NCI-H1105 (cell line): ENCODE measurements around the gene EML4.
"Not testable (repeated sequence)": the region's sequence is repeated elsewhere in the genome, so short reads cannot be mapped to it uniquely, and the experiment has no call there.

ENCODE experiments used
- DNase-seq: peaks from one replicate; lab custom pipeline; 2025; lab: John Stamatoyannopoulos, UW

The EML4 gene

GRCh38 chr2:42261518-42262195 is 92.5 kb downstream of the EML4 start:
- DNase-seq = peak; percentile 44

GRCh38 chr2:42266236-42266635 is 97.1 kb downstream of the EML4 start:
- DNase-seq = no peak

DNA sequence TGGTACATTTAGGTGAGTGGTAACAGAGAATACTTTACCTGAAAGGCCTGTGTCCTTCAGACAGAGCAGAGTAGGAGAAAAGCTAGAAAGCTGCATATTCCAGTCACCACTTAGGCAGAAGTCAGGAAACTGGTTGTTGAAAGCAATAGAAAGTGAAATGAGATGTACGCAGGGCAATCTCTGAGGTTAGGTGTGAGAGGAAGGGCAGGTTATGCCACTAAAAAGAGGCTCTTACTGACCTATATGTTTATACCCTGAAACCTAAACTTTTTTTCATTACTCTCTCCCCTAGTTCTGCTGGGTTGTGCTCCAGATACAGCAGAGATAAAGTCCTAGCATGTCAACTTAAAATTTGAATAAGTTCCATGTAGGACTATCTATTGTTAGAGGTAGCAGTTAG is 98.4 kb downstream of the EML4 start:
- no peak for DNase-seq

DNA sequence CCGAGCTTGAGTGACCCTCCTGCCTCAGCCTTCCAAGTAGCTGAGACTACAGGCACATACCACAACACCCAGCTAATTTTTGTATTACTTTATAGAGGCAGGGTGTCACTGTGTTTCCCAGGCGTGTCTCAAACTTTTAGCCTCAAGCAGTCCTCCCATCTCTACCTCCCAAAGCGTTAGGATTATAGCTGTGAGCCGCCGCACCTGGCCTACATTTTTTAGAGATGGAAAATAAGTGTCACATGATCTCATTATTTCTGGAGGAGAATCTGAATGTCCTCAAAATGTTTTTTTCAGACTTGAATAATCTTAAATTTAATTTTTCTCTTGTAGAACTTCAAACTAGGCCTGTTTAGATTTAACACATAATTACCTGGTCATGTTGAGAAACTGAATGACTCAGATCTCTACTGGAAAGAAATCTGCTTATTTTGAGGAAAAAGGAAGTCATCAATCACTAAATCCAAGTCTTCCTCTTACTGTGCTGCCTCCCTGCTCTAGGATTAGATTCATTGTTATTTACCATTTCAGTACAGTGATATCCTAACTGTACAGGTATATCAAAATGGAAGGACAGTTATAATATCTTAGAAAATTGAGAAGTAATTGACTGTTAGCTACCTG is 99.5 kb downstream of the EML4 start:
- no peak for DNase-seq

GRCh38 chr2:42270757-42271156 is 101.6 kb downstream of the EML4 start:
- no peak for DNase-seq

DNA sequence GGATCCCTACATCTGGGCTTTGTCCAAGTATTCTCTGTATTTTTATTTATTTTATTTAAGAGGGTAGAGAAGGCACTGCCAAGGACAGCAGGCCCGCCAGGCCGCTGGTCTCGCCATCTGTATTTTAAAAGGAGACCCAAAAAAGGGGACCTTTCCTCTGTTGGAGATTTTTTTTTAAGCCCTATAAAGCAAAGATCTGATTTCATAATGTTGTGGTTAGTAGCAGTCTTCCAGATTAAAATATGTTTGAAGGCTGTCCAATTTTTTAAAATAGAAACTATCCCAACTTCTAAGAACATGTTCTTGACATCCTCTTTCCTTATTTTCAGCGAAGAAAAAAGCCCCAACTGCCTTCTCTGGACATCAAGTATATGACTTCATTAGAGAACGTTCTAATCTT is 102.1 kb downstream of the EML4 start:
- DNase-seq = not testable (repeated sequence)

GRCh38 chr2:42274863-42275262 is 105.7 kb downstream of the EML4 start:
- DNase-seq = no peak

GRCh38 chr2:42281416-42282081 is 112.4 kb downstream of the EML4 start:
- DNase-seq = no peak

GRCh38 chr2:42284019-42284418 is 114.9 kb downstream of the EML4 start:
- DNase-seq = no peak

- no peak for DNase-seq
These were observed 117.3 kb downstream of the EML4 start for GRCh38 chr2:42286268-42286946.

GRCh38 chr2:42288811-42289210 is 119.7 kb downstream of the EML4 start:
- no peak for DNase-seq

DNA sequence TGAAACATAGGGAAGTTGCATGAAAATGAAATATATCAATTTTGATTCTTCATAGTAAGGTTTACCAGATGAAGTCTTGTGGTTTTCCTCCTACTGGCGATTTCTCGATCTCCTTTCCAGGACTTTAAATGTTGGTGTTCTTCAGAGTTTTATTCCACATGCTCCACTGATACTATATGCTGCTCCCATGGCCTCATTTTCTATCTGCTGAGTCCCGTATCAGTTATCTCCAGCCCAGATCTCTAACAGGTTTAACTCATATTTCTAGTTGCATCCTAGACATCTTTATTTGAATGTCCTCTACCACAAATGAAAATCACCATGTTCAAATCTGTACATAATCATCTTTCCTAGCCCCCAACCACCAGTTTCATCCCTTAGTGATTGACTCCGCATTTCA is 120.1 kb downstream of the EML4 start:
- no peak for DNase-seq

DNA sequence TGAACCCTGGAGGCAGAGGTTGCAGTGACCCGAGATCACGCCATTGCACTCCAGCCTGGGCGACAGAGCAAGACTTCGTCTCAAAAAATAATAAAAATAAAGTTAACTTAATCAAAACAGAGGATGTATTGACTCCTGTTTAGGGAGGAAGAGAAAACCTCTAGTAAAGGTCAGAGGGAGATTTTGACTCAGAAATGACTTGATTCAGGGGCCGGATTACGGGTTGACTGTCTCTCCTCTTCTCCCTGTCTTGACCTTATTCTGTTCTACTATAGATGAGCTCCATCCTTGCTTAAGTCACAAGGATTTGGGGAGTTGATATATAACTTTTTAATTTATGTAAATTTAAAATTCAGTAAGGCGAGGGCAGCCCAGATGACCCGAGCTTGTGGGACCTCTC is 120.9 kb downstream of the EML4 start:
- no peak for DNase-seq

DNA sequence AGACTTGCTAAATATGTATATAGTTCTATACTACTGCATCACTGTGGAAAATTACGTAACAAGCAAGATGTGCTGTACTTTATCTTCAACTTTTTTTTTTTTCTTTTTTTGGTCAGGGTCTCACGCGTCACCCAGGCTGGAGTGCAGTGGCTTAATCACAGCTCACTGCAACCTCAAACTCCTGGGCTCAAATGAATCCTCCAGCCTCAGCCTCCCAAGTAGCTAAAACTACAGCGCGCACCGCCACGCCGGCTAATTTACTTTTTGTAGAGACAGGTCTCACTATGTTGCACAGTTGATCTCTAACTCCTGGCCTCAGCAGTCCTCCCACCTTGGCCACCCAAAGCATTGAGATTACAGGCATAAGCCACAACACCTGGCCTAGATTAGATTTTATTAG is 123.9 kb downstream of the EML4 start:
- DNase-seq = no peak

- DNase-seq = no peak
These were observed 127.1 kb downstream of the EML4 start for GRCh38 chr2:42296226-42296625.

DNA sequence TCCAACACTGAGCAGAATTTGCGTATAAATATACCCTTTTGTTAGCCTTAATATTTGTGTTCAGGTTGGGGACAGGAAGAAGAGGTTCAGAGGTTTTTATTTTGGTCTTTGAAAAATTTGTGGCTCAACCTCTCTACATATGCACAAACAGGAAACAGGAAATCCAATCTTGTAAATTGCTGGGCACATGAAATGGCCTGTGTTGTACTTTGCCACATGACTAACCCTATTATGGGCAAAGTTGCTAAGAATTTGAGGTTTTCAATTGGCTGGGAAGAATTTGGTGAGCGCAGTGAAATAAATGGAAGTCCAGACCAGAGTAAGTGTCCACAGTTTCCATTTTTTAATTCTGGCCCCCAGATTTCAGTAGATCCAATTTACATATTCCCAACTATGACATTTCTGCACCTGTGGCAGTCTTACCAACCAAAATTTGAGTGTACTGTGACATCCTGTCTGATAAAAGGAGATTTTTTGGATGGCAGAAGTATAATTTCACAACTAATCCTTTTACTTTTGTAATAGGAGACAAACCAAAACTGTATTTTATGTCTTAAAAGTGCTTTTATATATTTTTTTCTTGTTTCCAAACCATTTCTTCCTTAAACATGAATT is 128.3 kb downstream of the EML4 start:
- no peak for DNase-seq

- DNase-seq = no peak
These were observed 129.0 kb downstream of the EML4 start for GRCh38 chr2:42298132-42298531.

GRCh38 chr2:42298996-42299754 is 130.0 kb downstream of the EML4 start:
- no peak for DNase-seq

GRCh38 chr2:42300527-42300926 is 131.4 kb downstream of the EML4 start:
- DNase-seq = no peak

DNA sequence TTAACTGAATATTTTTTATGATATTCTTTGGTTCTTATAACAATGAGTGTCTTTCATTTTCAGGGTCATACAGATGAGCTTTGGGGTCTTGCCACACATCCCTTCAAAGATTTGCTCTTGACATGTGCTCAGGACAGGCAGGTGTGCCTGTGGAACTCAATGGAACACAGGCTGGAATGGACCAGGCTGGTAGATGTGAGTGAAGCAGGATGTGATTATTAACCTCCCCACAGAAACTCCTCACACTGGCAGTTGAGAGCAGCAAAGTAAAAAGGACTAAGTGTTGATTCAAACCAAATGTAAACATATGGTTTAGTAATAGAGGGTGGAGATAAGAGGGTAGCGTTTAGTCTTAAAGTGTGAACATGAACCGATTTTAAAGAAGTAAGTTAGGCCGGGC is 134.1 kb downstream of the EML4 start:
- no peak for DNase-seq

DNA sequence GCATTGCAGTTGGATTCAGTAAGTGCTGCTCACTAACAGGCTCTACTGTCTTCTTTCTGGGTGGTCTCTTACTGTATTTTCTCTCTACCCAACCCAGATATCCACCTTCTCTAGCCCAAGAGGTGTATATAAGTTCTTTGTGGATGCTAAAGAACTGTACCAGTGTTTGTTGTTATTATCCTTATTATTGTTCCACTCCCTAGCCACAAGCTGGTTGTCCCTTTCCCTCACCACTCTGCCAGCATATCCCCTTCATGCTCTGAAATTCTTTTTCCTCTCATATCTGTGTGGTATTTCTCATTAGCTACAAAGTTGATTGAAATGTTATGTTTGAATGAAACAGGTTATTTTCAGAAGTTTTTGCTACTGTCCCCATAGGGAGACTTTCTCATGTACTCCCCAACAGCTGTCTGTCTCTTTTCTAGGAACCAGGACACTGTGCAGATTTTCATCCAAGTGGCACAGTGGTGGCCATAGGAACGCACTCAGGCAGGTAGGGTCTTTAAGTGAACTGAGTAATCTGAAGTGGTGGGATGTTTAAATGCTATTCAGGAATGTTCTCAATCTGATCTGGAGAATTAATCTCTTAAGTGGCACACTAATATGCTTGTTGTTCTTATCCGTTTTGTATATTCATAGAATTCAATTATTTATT is 135.0 kb downstream of the EML4 start:
- DNase-seq = no peak
